ENCODE data around the gene SPTBN5.

DNA sequence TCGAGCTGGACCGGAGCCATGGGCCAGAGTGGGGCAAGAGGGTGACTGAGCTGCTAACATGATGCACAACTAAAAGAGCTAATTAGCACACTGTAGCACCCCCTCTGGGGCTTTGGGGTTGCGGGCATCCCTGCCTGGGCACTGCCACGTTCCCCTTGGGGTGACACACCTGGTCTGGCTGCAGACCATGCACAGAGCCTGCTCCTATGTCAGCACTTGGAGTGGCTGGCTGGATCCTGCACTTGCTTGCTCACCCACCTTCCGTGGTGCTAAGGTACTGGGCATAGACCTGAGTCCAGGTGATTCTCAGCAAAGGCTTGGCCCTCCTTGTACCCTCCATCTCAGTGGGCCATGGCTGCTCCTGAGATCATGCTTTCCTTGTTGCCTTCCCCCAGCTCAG lies 12.8 kb upstream of the SPTBN5 start:
- TF ChIP-seq POLR2A (IDR thresholded peaks at IDR 0.05): no peak
- TF ChIP-seq, protein P1, sequence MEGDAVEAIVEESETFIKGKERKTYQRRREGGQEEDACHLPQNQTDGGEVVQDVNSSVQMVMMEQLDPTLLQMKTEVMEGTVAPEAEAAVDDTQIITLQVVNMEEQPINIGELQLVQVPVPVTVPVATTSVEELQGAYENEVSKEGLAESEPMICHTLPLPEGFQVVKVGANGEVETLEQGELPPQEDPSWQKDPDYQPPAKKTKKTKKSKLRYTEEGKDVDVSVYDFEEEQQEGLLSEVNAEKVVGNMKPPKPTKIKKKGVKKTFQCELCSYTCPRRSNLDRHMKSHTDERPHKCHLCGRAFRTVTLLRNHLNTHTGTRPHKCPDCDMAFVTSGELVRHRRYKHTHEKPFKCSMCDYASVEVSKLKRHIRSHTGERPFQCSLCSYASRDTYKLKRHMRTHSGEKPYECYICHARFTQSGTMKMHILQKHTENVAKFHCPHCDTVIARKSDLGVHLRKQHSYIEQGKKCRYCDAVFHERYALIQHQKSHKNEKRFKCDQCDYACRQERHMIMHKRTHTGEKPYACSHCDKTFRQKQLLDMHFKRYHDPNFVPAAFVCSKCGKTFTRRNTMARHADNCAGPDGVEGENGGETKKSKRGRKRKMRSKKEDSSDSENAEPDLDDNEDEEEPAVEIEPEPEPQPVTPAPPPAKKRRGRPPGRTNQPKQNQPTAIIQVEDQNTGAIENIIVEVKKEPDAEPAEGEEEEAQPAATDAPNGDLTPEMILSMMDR (IDR thresholded peaks at IDR 0.05): no peak
